GM18951 (cell line): ENCODE results near the gene FBLN1.
"Not testable (repeated sequence)": the region's sequence is repeated elsewhere in the genome, so short reads cannot be mapped to it uniquely, and the experiment has no call there.

ENCODE experiments used
- POLR2A ChIP-seq: IDR thresholded peaks from 4 replicates; pipeline ENCODE4 v1.6.1; 2011; ENCODE audit warnings: mild to moderate bottlenecking; ENCODE audit not compliant: insufficient read length, insufficient read depth; ENCODE audit errors: extremely low read depth
- in situ Hi-C: fragments of 300-500 bp; cut with MboI; formaldehyde crosslinking; loops from one replicate; pipeline ENCODE4 v1.12.0; 2022; ENCODE audit warnings: low sequenced_read_pairs, mixed read lengths, inconsistent platforms; ENCODE audit not compliant: unreplicated experiment

FBLN1 gene

DNA sequence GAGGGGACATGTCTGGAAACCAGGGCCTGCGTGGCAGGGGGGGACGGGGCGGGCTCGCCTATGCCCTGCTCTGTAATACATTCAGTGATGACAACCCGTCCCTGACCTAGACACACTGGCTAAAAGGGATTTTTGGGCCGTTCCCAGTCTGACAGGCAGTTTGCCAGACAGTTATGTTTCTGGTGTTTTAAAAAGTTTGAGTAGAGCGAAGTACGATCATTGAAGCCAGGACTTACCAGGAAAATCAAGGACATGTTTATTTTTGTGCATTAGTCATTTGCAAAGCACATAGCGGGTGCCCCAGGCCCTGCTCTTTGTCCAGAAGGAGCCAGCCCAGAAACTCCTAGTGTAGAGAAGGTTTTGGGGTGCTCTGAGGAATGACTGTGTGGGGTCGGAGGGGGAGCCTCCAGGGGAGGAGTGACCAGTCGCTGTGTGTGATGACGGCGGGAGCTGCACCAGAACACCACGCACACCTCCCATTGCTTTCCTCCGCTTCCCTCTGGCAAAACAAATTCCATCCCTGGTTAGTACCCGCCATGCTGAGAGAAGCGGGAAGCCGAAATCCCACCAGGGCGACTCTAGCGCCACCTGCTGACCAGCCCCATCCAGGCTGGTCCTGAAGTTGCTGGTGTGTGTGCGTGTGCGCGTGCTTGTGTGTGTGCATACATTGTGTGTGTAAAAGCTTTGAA lies 50.8 kb downstream of the FBLN1 start:
- no peak for TF ChIP-seq POLR2A
- in situ Hi-C loops = no loop called here

DNA sequence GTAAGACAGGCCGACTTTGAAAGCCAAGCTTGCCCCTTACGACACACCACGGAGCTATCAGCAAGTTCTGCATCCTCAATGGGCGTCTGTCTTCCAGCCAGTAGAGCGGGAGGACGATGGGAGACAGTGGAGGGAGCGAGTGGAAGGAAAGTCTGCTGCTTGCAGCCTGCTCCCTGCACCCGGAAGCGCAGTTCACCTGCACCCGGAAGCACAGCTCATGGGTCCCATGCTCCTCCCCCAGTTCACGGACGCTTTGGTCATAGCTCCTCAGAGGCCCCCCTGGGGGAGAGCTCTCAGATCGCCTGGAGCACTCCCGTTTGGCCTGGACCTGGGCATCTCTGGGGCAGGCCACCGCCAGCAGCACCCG lies 51.3 kb downstream of the FBLN1 start:
- in situ Hi-C loops = no loop called here
- TF ChIP-seq POLR2A = no peak

DNA sequence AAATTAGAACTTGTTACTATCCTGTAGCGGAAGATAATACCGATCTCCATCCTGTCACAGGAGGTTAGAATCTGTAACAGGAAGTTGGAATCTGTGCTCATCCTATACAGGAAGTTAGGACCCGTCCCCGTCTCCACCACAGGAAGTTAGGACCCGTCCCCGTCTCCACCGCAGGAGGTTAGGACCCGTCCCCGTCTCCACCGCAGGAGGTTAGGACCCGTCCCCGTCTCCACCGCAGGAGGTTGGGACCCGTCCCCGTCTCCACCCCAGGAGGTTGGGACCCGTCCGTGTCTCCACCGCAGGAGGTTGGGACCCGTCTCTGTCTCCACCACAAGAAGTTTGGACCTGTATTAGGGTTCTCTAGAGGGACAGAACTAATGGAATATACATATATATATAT lies 52.2 kb downstream of the FBLN1 start:
- TF ChIP-seq POLR2A = no peak
- in situ Hi-C loops = no loop called here

DNA sequence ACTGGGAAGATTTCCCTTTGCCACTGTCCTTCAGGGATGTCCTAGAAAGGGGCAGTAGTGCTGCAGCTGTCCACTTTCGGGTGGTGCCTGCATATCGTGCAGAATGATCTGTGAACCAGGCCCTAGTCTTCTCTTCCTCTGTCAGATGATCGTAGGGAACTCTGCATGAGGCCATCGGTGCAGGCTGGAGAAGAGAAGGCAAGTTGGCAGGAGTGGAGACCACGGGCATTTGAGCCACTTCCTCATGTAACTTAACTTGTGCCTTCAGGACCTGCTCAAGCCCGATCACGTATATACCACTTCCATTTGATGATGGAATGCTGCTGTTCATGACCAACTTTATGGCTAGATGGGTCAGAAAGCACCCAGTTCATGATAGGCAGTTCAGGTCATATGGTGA lies 55.2 kb downstream of the FBLN1 start:
- in situ Hi-C loops = not testable (repeated sequence)

DNA sequence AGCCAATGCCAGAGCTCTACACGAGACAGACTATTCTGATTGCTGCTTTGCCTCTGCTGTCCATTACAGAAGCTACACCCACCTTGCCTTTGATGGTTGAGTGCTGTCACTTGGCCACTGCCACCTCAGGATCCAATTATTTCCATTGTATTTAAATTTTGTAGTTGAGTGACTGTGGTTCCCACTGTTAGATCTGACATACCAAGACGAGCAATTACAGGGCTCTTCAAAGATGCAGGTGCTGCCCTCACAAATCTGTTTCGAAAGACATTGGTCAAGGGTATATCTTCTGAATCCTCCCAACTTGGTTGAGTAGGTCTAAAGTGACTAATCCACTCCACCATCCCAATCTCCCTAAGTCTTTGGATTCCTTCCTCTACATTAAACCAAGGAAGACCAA lies 57.4 kb downstream of the FBLN1 start:
- in situ Hi-C loops = not testable (repeated sequence)

DNA sequence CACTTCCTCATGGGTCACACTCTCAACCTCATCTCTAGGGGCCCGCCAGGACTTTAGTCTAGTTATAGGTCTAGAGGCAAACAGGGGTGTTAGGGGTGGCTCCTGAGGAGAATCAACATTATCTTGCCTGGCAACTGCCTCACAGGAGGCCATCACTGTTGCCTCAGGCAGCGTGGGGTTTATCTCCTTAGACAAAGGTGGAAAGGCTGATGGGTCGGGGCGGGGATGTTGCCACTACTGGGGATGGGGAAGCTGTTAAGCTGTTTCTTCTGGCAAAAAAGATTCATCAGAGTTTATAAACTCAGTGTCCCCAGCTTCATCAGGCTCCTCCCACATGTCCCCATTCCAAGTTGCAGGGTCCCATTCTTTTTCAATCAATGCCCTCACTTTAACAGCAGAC lies 58.1 kb downstream of the FBLN1 start:
- in situ Hi-C loops = not testable (repeated sequence)

DNA sequence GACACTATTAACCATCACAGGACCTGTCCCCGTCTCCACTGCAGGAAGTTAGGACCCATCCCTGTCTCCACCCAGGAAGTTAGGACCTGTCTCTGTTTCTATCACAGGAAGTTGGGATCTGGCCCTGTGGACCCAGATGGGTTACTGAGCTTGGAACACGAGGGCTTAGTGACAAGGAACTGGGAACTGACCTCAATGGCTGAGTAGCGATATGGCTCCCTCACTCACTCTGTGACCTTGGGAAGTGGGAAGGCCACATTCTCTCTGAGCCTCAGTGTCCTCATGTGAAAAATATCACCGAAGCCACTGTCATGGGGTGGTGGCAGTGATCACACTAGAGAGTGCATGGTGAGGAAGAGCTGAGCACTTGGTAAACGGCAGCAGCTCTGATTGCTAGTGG lies 59.4 kb downstream of the FBLN1 start:
- in situ Hi-C loops = no loop called here
- no peak for TF ChIP-seq POLR2A

DNA sequence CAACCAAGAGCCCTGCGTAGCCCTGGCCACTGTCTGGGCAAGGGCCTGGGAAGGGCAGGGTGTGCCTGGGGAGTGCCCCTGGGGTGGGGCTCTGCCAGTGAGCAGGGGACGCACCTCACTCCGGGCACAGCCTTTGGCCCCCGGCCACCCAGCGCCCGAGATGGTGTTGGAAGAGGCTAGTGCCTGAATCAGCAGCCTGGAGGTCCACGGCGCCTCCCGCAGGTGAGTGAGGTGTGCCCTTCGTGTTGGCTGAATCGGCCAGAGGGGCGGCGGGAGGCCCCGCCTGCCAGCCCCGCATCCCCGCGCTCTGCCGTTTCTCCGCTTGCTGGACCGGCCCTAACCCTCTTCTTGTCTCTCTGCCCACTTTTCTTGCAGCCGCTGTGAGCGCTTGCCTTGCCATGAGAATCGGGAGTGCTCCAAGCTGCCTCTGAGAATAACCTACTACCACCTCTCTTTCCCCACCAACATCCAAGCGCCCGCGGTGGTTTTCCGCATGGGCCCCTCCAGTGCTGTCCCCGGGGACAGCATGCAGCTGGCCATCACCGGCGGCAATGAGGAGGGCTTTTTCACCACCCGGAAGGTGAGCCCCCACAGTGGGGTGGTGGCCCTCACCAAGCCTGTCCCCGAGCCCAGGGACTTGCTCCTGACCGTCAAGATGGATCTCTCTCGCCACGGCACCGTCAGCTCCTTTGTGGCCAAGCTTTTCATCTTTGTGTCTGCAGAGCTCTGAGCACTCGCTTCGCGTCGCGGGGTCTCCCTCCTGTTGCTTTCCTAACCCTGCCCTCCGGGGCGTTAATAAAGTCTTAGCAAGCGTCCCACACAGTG lies 60.1 kb downstream of the FBLN1 start:
- no peak for TF ChIP-seq POLR2A
- in situ Hi-C loops = no loop called here

DNA sequence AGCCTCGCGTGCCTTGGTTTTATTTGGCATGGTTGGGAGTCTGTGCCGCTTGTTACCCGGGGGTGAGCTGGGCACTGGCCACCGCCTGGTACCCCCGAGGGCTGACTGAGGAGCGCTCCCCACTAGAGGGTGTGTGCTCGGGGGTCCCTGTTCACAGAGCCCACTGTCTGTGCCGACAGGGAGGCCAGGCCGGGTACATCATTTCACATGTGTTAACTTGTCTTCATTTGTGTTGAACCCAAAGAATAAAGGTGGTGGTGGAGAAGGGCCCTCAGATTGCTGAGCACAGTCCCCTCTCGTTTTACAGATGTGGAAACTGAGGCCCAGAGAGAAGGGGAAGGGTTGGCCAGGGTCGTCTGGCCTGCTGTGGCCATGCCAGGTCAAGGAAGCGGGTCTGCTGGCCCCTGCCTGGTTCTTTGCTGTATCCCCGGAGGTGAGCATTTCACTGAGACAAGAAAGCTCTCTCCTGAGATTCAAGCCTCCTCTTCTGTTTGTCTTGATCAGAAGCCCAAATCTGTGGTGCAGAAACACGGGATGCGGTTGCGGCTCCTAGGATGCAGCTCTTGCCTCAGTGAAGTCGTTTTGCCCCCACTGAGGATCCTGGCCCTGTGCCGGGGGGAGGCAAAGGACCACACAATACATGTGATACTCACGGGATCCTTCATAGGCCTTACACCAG lies 60.8 kb downstream of the FBLN1 start:
- in situ Hi-C loops = no loop called here
- no peak for TF ChIP-seq POLR2A

DNA sequence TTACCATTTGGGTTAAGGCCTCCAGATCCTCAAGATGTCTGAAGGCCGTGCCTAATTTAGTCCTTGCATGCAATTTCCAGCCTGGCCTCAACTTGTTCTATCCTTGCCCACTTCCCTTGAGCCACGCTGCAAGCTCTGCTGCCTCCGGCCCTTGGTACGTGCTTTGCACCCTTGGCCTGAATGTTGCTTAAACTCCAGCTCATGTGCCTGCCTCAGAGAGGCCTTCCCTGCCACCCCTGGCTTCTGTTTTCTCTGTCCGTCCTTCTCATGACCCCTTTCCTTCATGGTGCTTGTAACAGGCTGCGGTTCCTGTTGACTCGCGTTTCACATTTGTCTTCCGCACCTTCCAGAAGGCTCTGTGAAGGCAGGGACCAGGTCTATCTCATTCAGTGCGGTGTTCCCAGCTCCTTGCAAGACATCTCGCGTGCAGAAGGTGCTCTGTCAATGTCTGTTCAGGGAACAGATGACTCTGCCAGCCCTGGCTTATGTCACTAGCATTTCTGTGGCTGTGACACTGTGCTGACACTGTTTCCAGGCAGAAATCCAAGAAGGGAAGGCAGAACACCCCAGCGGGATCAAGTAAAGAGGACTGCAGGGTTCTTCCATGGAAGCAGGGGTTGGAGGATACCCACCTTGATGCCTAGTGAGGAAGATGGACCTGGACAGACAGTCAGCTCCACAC lies 61.8 kb downstream of the FBLN1 start:
- in situ Hi-C loops = no loop called here

DNA sequence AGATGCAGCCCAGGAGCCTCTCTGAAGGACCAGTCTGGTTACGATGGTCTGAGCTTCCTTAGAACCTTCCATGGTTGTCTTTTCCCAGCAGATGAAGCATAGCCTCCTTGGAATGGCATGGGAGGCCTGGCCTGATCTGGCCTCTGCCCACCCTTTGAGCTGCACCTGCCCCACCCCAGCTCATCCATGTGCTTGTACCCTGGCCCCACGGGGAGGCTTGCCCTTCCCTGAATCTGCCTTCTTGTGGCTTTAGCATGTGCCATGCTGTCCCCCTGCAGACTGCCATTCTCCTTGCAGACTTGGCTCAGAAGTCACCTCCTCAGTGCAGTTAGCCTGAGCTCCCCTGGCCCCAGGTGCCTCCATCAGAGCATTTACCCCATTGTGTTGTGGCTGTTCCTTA lies 62.5 kb downstream of the FBLN1 start:
- in situ Hi-C loops = no loop called here
- TF ChIP-seq POLR2A = no peak

More for the DNA sequence above, 61.8 kb downstream of the FBLN1 start:
- no peak for TF ChIP-seq POLR2A

DNA sequence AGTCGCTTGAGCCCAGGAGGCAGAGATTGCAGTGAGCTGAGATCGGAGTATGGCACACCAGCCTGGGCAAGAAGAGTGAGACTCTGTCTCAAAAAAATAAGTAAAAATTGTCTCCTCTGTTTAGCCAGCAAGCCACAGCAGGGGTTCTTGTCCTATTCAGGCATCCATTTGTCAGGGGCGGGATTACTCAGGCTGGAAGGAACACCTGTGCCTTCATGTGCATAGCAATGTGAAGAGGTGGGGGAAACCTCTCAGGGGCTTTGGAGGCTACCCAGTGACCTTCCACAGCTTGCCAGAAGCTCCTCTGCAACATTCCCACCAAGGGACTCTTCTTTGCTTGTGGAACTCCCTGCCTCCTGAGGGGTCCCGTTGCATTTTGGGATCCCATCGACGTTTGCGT lies 63.3 kb downstream of the FBLN1 start:
- in situ Hi-C loops = no loop called here
- TF ChIP-seq POLR2A = no peak

DNA sequence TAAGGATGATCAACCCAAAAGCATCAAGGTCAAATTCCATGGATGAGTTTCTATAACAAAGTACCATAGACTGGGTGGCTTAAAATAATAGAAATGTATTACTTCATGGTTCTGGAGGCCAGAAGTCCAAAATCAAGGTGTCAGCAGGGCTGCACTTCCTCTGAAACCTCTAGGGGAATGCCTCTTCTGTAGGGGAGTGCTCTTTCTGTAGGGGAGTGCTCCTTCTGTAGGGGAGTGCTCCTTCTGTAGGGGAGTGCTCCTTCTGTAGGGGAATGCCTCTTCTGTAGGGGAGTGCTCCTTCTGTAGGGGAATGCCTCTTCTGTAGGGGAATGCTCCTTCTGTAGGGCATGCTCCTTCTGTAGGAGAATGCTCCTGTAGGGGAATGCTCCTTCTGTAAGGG lies 65.5 kb downstream of the FBLN1 start:
- in situ Hi-C loops = no loop called here
- TF ChIP-seq POLR2A = no peak
